ENCODE data around the gene CDK5R1.
"Not testable (repeated sequence)": the region's sequence is repeated elsewhere in the genome, so short reads cannot be mapped to it uniquely, and the experiment has no call there.

CDK5R1 gene

DNA sequence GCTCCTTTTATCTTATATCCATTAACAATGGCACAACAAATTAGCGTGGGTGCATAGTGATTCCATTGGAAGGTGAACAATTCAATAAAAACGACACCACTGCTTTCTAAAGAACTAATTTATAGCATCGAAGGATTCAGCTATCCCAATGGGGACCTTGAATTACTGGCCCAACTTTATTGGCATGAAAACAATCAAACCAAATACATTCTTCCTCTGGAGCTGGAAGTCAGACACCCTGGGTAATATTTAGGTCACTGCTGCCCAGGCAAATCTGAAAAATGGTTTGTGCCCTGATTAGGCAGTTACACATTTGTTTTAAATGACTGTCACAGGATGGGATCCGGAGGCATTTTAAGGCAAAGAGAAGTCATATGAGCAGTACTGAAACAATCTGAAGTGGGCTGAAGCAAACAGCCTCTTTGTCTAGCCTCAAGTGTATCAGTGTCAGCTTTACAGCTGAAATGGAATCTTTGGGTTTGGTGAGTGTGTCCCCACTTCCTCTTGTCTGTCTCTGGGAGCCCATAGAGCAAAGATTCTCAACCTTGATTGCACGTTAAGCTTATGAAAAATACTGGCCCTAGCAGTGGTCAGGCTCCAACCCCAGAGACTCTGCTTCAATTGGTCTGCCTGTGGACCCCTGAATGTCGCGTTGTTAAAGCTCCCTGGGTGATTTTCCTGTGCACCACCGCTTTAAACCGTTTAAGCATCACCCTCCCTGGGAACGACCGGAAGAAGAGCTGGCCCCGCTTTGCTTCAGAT lies 30.3 kb downstream of the CDK5R1 start:
- no peak for DNase-seq (ENCODE audit: low read depth in 2 of 2)

DNA sequence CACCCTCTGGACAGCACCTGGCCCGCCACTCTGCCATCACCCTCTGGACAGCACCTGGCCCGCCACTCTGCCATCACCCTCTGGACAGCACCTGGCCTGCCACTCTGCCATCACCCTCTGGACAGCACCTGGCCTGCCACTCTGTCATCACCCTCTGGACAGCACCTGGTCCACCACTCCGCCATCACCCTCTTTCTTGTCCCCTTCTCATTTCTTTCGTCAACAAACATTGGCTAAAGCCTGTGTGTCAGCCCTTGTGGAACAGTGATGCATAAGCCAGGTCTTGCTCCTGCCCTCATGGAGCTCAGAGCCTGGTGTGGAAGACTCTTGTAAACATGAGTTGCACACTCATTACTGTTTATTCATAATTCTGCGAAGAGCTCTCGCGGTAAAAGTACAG lies 31.2 kb downstream of the CDK5R1 start:
- DNase-seq (ENCODE audit: low read depth in 2 of 2): no peak

DNA sequence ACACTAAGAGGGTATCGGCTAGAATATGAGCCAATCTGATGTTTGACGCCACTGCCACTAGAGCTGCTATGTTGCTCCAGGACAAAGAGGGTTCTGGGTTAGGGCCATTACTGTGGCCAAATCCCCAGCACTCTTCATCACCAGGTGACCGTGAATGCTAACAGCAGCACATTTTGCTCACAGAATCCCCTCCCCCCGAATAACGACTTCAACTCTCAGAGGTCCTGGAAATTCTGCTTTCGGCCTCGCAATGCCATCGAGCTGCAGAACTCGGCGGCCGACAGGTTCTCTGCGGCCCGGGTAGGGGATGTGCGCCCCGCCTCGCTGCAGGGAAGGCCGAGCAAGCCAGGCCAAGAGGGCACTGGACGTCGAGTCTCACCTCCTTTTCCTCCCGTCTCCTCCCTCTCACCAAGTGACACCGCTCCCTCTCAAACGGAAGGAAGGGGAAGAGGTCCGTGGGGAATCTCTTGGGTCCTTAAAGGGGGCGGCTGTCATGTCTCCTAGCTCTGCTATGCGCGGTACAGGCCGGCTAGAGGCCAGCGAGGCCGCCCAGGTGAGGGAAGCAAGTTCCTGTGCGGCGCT lies 31.9 kb downstream of the CDK5R1 start:
- no peak for DNase-seq (ENCODE audit: low read depth in 2 of 2)

DNA sequence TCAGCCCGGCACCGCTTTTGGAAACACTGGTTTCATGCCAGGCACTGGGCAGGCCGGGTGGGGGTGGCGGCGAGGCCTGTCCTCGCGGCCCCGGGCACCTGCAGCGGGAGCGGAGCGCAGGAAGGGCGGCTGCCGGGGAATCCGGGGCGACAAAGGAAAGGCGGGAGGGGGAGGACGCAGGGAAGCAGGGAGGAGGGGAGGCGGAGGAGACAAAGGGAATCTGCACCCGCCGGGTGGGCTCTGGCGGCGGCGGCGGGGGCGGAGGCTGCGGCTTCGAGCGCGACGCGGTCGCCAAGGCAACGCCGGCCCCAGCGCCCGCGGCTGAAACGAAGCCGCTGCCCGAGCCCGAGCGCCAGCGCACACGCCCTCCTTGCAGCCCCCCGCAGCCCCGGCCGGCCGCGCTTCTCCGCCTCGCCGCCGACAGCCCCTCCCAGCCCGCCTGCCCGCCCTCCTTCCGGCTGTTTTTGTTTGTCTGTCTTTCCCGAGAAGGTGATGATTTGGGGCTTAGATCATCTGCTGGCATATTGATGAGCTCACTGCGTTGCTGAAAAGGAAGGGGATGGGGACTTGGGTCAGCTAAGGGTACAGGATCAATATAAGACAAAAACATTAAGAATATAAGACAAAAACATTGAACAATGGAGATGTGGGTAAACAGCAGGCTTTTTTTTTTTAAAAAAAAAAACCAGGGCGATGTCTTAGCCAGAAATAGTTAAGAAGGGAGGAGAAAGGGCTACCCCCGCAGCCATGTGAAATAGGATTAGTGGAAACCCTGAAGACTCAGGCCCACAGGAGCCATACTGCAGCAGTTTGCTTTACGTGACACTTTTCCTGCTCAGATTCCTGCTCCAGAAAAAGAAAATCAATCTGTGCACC lies 32.7 kb downstream of the CDK5R1 start:
- DNase-seq (ENCODE audit: low read depth in 2 of 2): peak; percentile 34 to 36

DNA sequence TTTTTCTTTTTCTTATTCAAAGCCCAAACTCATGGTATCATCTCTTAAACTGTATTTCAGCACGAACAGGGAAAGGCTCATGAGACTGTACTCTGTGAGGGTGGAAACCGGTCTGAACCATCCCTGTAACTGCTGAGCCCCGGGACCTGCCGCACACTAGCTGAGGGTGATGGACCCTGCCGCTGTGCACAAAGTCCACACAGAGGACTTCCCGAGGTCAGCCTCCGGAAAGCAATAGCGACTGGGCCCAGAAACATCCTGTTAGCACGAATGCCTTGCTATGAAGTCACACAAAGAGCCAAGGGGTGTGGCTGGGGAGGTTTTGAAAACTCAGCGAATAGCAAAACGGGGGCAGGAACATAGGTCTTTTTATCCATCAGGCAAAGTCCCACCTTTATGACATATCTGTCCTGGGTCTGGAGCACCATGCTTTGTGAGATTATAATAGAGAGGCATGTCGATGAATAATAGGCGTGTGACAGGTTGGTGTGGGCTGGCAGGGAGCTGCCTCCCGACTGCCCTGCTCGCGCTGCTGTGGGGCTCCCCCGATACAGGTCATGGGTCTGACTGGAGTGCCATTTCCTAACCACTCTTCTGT lies 33.4 kb downstream of the CDK5R1 start:
- DNase-seq (ENCODE audit: low read depth in 2 of 2): no peak

DNA sequence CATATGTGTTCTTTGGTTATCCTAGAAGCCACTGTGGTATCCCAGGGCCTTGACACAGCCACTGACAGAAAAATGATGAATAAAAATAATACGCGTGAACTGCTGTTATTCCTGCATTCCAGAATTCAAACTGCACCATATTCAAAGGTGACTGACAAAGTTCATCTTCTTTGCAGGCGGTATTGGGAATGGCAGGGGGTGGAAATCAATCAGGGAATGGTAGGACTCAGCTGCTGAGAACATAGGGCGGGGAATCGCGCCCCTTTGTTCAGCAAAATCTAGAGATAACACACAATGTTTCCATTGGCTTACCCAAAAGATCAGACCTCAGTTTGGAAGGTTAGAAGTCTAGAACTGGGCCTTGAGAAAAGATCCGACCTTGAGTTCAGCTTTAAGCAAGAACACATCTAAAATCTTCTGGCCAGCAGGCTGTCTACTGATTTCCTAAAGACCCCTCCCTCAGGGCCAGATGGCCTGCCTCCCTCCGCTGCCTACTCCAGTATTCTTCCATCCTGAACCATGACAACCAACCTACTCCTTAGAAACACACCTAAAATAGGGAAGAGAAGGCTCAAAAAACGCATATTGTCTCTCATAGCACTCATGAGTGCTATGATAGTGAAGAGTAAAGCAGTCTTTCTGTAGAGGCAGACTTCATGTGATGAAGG lies 34.1 kb downstream of the CDK5R1 start:
- no peak for DNase-seq (ENCODE audit: low read depth in 2 of 2)

DNA sequence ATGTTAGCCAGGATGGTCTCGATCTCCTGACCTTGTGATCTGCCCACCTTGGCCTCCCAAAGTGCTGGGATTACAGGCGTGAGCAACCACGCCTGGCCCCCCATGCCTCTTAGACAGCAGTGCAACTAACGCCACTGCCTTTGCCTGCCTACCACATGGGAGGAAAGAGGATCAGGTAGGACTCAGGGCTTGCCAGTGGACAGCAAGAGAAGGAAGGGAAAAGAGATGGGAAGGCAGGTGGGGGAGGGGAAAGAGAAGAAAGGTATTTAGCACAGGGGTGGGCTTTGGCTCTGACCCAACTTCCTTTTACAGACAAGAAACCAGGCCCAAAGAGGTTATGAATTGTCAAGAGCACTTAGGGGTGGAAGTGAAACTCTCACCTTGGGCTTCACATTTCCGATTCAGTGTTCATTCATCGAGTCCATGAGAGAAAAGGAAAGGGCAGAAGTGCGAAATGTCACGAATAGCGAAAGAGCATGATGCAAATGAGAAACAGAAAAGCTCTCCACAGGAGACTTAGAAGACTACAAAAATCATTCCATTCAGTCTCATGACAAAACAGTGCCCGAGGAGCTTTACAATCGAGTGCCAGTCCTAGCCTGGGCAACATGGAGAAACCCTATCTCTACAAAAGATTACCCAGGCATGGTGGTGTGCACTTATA lies 36.4 kb downstream of the CDK5R1 start:
- DNase-seq (ENCODE audit: low read depth in 2 of 2): no peak

DNA sequence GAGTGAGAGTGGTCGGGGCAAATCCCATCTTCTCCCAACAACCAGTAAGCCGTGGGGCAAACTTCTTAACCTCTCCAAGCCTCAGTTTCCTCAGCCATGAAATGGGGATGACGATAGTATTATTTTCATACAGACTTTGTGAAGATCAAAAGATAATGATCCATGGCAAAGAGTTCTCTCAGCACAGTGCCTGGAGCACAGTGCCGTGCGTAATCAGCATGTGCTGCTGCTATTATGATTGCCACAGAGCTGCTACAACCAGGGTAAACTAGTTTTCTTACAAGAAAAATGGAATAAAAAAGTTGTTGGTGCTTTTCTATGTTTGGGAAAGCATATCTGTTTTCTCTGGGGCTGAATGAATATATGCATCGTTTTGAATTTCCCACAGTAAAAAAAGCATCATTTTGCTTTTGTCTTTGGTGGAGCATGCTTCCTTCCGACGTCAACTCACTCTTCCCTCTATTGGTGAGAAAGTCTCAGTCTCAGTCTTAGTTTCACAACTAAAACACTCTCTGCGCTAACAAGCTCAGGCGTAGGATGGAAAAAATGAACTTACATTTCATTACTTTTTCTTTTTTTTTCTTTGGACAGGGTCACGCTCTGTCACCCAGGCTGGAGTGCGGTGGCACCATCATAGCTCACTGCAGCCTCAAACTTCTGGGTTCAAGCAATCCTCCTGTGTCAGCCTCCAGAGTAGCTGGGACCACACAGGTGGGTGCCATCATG lies 37.2 kb downstream of the CDK5R1 start:
- no peak for DNase-seq (ENCODE audit: low read depth in 2 of 2)

DNA sequence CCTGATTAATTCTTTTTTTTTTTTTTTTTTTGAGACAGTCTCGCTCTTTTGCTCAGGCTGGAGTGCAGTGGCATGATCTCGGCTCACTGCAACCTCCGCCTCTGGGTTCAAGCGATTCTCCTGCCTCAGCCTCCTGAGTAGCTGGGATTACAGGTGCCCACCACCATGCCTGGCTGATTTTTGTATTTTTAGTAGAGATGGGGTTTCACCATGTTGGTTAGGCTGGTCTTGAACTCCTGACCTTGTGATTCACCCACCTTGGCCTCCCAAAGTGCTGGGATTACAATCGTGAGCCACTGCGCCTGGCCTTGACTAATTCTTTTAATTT lies 37.7 kb downstream of the CDK5R1 start:
- DNase-seq (ENCODE audit: low read depth in 2 of 2): not testable (repeated sequence)

DNA sequence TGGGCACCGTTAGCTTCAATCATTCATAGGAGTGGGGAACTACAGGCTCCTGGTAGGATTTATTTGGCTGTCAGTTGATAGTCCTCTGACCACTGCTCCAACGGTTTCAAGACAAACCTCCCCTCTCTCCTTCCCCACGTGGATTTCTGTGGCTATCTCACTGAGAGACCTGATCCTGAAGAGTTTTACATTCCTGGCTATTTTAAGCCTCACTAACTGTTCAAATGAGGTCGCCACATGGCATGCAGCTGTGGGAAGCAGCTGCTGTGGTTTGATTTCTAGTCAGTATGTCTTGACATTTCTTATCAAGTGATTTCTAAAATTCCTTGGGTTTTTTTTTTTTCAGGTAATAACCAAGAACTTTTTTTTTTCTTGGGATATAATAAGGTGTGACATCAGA lies 38.3 kb downstream of the CDK5R1 start:
- DNase-seq (ENCODE audit: low read depth in 2 of 2): no peak

DNA sequence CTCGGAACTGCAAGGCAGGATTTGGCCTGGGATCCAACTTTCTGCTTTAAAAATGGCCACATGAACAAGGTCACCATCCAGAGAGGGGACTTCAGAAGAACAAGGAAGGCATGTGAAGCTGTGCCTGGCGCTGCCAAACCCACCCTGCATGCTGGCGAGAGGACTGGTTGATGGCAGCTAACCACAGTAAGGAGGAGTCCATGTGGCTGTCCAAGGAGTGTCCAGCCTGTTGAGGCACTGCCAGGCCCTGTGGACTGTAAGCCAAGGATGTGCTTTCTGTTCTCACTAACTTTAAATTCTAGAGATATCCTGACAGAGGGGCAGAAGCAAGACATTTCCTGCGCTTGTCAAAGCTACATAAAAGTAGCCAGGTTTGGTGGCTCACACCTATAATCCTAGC lies 40.4 kb downstream of the CDK5R1 start:
- no peak for DNase-seq (ENCODE audit: low read depth in 2 of 2)

DNA sequence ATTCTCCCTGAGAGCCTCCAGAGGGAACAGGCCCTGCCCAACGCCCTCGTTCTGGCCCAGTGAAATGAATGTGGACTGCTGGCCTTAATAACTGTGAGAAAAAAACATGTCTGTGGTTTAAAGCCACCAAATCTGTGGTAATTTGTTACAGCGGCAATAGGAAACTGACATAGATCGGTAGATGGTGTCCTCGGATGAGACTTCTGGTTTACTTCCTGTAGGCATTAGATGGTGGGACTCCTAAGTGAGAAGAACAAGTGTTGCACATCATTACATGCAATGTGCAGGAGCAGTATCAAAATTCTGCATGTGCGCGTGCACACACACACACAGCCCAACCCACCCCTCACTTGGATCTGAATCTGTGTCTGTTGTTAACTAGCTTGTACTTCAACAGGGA lies 42.0 kb downstream of the CDK5R1 start:
- DNase-seq (ENCODE audit: low read depth in 2 of 2): no peak

DNA sequence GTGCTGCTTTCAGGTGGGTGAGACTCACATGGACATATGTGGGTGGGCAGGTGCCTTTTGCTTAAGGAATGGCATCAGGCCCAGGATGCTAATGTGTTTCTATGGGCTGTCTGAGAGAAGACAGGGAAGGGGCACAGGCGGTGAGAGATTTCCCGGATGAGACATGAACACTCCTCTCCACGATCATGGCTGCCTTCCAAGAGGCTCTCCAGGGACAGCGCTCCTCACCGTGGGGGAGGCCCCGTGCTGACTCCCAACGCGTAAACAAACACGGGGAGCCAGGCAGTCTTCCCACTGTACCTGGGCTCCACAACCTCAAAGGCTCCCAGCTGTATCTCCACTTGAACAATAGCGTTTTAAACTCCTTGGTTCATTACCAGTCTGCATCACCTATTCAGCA lies 42.8 kb downstream of the CDK5R1 start:
- DNase-seq (ENCODE audit: low read depth in 2 of 2): no peak

DNA sequence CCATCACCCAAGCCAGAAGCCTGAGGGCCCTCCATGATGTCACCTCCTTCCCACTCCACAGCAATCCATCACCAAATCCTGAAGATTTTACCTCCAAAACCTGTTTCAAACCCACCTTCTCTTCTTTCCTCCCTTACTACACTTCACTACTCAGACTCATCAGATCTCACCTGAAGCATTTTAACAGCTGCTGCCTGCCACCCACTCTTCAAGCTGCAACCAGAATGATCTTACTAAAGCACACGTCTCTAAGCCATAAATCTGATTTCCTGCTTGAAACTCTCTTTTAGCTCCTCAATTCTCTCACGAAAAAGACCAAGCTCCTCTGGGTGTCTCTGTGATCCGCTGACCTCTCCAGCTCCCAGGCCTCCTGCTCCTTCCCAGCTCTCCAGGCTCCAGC lies 46.5 kb downstream of the CDK5R1 start:
- DNase-seq (ENCODE audit: low read depth in 2 of 2): no peak

DNA sequence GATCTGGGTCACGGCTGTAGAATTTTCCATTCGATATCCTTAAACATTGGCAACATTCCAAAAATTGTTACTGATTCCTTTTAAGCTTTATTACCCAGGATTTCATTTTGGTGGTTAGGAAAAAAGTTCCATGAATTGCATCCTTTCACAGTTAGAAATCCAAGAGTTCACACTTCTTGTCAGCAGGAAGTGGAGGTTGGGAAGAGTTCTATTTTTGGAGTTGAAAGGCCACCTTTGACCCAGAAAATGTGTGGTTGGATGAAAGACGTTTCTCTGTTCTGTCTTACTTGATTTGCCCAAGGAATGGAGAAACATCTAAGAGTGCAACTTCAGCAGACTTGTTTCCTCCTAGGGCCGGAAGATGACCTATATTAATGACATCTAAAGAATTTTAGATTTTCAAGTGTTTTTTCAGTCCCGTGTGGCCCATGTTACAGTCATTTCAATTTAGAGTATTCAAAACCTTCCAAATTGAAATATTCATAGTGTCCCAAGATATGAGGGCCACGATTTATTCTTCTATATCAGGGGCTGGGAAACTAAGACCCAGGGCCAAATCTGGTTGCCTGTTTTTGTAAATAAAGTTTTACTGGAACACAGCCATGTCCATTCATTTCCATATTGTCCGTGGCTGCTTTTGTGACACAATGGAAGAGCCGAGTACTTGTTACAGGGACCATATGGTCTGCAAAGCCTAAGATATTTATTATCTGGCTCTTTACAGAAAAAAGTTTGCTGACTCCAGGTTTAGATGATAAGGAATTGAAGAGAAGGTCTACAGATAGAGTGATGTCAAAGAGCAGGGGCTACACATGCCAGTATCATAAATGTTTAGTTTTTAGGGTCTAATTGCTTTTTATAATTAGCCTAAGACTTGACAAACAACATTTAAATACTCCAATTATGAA lies 50.2 kb downstream of the CDK5R1 start:
- DNase-seq (ENCODE audit: low read depth in 2 of 2): no peak
